Measurements from ENCODE around the gene CYP39A1. TPM values are rescaled to one million over a fixed set of nuclear protein-coding genes. Genes with fewer than 3 reads are reported as not detected.

CYP39A1 gene
- total and polyA plus RNA-seq, 10 of the 15 experiments (the other 5 are each of a cell fraction or from before 2014, with no cell fraction given): not detected

- TF ChIP-seq CUX1 (IDR thresholded peaks at IDR 0.05; ENCODE audit: insufficient replicate concordance, low read depth, low read length) (no peak), CBX5 (IDR thresholded peaks at IDR 0.05; ENCODE audit: low read depth) (no peak), NR2C2 (IDR thresholded peaks at IDR 0.05; ENCODE audit: borderline replicate concordance, control insufficient read depth, insufficient read length, low read depth) (no peak), SMAD1 (IDR thresholded peaks at IDR 0.05; ENCODE audit: low read depth, partially characterized antibody) (no peak)
Observed at GRCh38 chr6:46556053-46556452, 96.6 kb downstream of the CYP39A1 start (continued).

- in situ Hi-C loops (cut with MboI) (no loop called here), intact Hi-C loops (cut with micrococcal nuclease; ENCODE audit: unreplicated experiment) (no loop called here)
- ChIA-PET RAD21 (ENCODE audit: unreplicated experiment) (no interaction called here), POLR2A (no interaction called here), SMC1A (ENCODE audit: uncharacterized antibody, unreplicated experiment) (interaction anchor here (0.6 kb wide), 1 partner anchor 14 kb away, joined by 4 read pairs; no protein-coding TSS in a partner anchor), CTCF (no interaction called here)
- Histone ChIP-seq H3K4me2 (ENCODE audit: control insufficient read depth, insufficient read depth) (no peak overlapping the region), H2AFZ (ENCODE audit: control insufficient read depth, low read depth, low read length) (no peak overlapping the region), H3K36me3 (ENCODE audit: control insufficient read depth in 2 of 2, insufficient read depth in 2 of 2, low read length in 1 of 2) (no peaks in the 10 kb centered on the region), H3K27ac (ENCODE audit: control insufficient read depth, insufficient read depth) (no peak overlapping the region), H3K9ac (ENCODE audit: control insufficient read depth, insufficient read depth, low read length) (no peak overlapping the region), H4K20me1 (ENCODE audit: control insufficient read depth, insufficient read depth) (no peaks in the 10 kb centered on the region), H3K4me1 (ENCODE audit: control insufficient read depth, insufficient read depth, low read length) (no peaks in the 10 kb centered on the region), H3K79me2 (ENCODE audit: control insufficient read depth, insufficient read depth, low read length) (no peaks in the 10 kb centered on the region), H3K9me3 (replicated peaks; ENCODE audit: control insufficient read depth, insufficient read depth, low read length) (no peaks in the 10 kb centered on the region), H3K4me3 (no peak overlapping the region), H3K27me3 (replicated peaks in 1 of 2; ENCODE audit: control insufficient read depth in 2 of 2, insufficient read depth in 2 of 2, low read length in 1 of 2) (no peaks in the 10 kb centered on the region)
- WGBS (ENCODE audit: insufficient coverage, insufficient replicate concordance, low lambda C conversion rate, missing lambda C conversion rate): 0% methylated on average over 1 of the region's 1 CpG
- DNase-seq (ENCODE audit: low read depth, low spot score): no peak
- FAIRE-seq: no peak
- no peak for ATAC-seq
- BruUV-seq (replicated peaks): no TSS peak
- no peak for TF ChIP-seq RELA (IDR thresholded peaks at IDR 0.05; ENCODE audit: borderline replicate concordance, partially characterized antibody)
- TF ChIP-seq ETV6 (conservative IDR thresholded peaks at IDR 0.05 in 1 of 2, IDR thresholded peaks at IDR 0.05 in 1 of 2; ENCODE audit: borderline replicate concordance in 1 of 2, low read depth in 1 of 2): no peak
- TF ChIP-seq ELK1 (IDR thresholded peaks at IDR 0.05; ENCODE audit: low read depth, low read length): no peak
- no peak for TF ChIP-seq ATF3 (IDR thresholded peaks at IDR 0.05; ENCODE audit: borderline replicate concordance, extremely low read depth, low read depth, low read length)
- TF ChIP-seq MEF2A (IDR thresholded peaks at IDR 0.05; ENCODE audit: insufficient read depth, low read depth, low read length): no peak
- no peak for TF ChIP-seq ATF7 (IDR thresholded peaks at IDR 0.05; ENCODE audit: low read depth)
- no peak for TF ChIP-seq SUPT20H (IDR thresholded peaks at IDR 0.05; ENCODE audit: borderline replicate concordance, control insufficient read depth, low read depth, low read length)
- TF ChIP-seq BACH1 (IDR thresholded peaks at IDR 0.05; ENCODE audit: borderline replicate concordance): no peak
- no peak for TF ChIP-seq RELB (IDR thresholded peaks at IDR 0.05; ENCODE audit: low read depth)
- no peak for TF ChIP-seq TCF12 (IDR thresholded peaks at IDR 0.05; ENCODE audit: low read depth, low read length)
- no peak for TF ChIP-seq PML (IDR thresholded peaks at IDR 0.05; ENCODE audit: low read length)
Observed at GRCh38 chr6:46555129-46555528, 97.5 kb downstream of the CYP39A1 start.

Measured in GM12878 (cell line).